HepG2 (cell line): ENCODE data around the gene PPP1R18. TPM values are rescaled to one million over a fixed set of nuclear protein-coding genes. Genes with fewer than 3 reads are reported as not detected.

Source experiments
- ATF7 ChIP-seq, 2 experiments: fragments of 450-650 bp in 1 of 2; sonication (generic) in 1 of 2; formaldehyde crosslinking in 1 of 2; IDR thresholded peaks; 2 replicates each; pipeline versions ENCODE4 v1.4.0 to v1.6.1; 2016 to 2020; ENCODE audit warnings: antibody characterized with exemption in 1 of 2, mild to moderate bottlenecking in 1 of 2, missing genetic modification reagents in 1 of 2
- CREB3 ChIP-seq: sonication (generic); formaldehyde crosslinking; IDR thresholded peaks from 2 replicates; pipeline ENCODE4 v1.5.0; 2020; ENCODE audit warnings: missing genetic modification reagents
- ERF ChIP-seq: IDR thresholded peaks from 2 replicates; pipeline ENCODE4 v1.6.1; 2018; ENCODE audit warnings: missing biosample characterization, missing genetic modification reagents
- SMAD1 ChIP-seq: sonication (generic); formaldehyde crosslinking; IDR thresholded peaks from 2 replicates; pipeline ENCODE4 v1.4.0; 2020; ENCODE audit warnings: missing genetic modification reagents, low read depth, mild to moderate bottlenecking, borderline replicate concordance
- ZFP90 ChIP-seq: sonication (generic); formaldehyde crosslinking; IDR thresholded peaks from 2 replicates; pipeline ENCODE4 v1.8.0; 2022; ENCODE audit warnings: missing genetic modification reagents, mild to moderate bottlenecking, inconsistent platforms, borderline replicate concordance
- ZHX2 ChIP-seq, 2 experiments: sonication (generic) in 1 of 2; formaldehyde crosslinking in 1 of 2; IDR thresholded peaks; 2 replicates each; pipeline versions ENCODE4 v1.6.1 to v1.9.0; 2014 to 2022; ENCODE audit warnings: antibody characterized with exemption in 1 of 2, borderline replicate concordance in 1 of 2, inconsistent platforms in 1 of 2, low read depth in 1 of 2, missing genetic modification reagents in 1 of 2
- ZNF549 ChIP-seq: sonication (generic); formaldehyde crosslinking; IDR thresholded peaks from 2 replicates; pipeline ENCODE4 v1.5.0; 2020; ENCODE audit warnings: missing genetic modification reagents
- ZNF660 ChIP-seq: sonication (generic); formaldehyde crosslinking; IDR thresholded peaks from 2 replicates; pipeline ENCODE4 v1.5.1; 2020; ENCODE audit warnings: mild to moderate bottlenecking, low read depth, missing genetic modification reagents, borderline replicate concordance
- ZNF737 ChIP-seq: sonication (generic); formaldehyde crosslinking; IDR thresholded peaks from 2 replicates; pipeline ENCODE4 v1.5.0; 2020; ENCODE audit warnings: missing genetic modification reagents, mild to moderate bottlenecking, borderline replicate concordance
- polyA plus RNA-seq, 8 experiments: library from polyadenylated mRNA; depleted of rRNA in 3 of 8; stranded (reverse) in 7 of 8; unstranded in 1 of 8; fragments of >200 nt; fragmentation: Illumina TruSeq in 4 of 8; extraction: Trizol in 4 of 8; gene quantifications; 2 replicates each; pipeline versions ENCODE4 v1.2.1 to v1.2.3, GENCODE V29; 2011 to 2016; ENCODE audit warnings: low read depth in 4 of 8, missing spikeins in 1 of 8, mixed read lengths in 1 of 8; ENCODE audit not compliant: insufficient read depth in 1 of 8
- total RNA-seq, 5 experiments: library from RNA; depleted of rRNA; stranded (reverse); fragments of >200 nt; fragmentation: Illumina TruSeq; extraction: Trizol; gene quantifications; 2 replicates each; pipeline ENCODE4 v1.2.3, GENCODE V29; 2016; ENCODE audit warnings: low read depth in 1 of 5
- TF ChIP-seq, protein P1 (sequence below): IDR thresholded peaks from 2 replicates; pipeline ENCODE4 v1.6.1; 2012; ENCODE audit warnings: inconsistent platforms
- TF ChIP-seq, protein P2 (sequence below): fragments of 450-650 bp; IDR thresholded peaks from 2 replicates; pipeline ENCODE4 v1.6.1; 2017
- TF ChIP-seq, protein P3 (sequence below): sonication (generic); formaldehyde crosslinking; IDR thresholded peaks from 2 replicates; pipeline ENCODE4 v1.5.1; 2020; ENCODE audit warnings: mild to moderate bottlenecking, missing genetic modification reagents
- TF ChIP-seq, protein P4 (sequence below): sonication (generic); formaldehyde crosslinking; IDR thresholded peaks from 2 replicates; pipeline ENCODE4 v1.5.1; 2020; ENCODE audit warnings: missing genetic modification reagents, mild to moderate bottlenecking, borderline replicate concordance

Gene PPP1R18
- total and polyA plus RNA-seq, 2 of the 13 experiments (the other 11 are each of a cell fraction or from before 2014, with no cell fraction given) = 4.9 to 9.2 TPM

DNA sequence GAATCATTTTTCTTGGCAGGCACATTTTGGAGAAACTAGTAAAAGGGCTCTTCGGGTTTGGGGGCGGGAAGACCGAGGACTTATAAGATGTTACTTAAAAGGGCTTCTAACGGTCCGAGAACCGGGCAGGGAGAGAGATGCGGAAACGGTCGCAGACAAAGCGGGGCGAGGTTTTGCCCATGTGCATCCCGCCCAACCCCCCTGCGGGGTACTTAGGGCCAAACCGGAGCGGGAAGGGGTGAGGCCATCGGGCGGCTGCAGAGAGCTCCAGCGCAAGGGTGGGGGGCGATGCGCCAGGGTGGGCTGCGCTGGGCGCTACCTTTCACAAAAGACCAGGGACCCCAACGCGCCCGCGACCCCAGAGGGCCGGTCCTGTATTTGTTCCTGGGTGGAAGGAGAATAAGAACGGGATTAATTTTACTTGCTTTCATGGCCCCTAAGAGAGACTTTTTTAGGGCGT is 34.3 kb upstream of the PPP1R18 start (continued):
- TF ChIP-seq, protein P1, sequence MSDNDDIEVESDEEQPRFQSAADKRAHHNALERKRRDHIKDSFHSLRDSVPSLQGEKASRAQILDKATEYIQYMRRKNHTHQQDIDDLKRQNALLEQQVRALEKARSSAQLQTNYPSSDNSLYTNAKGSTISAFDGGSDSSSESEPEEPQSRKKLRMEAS = peak; percentile 56; the same call in 1 of the 2 replicates
- TF ChIP-seq SMAD1 (CRISPR knock-in tag) (no peak), ZFP90 (CRISPR knock-in tag) (peak; percentile 54; the same call in 1 of the 2 replicates), ZNF737 (CRISPR knock-in tag) (no peak), CREB3 (CRISPR knock-in tag) (0 out of 2 replicates have a peak, but pooled peaks have one; percentile 13), ZNF549 (CRISPR knock-in tag) (no peak), ATF7 (IDR thresholded peaks at IDR 0.05) (no peak), ATF7 (CRISPR knock-in tag; IDR thresholded peaks at IDR 0.05) (0 out of 2 replicates have a peak, but pooled peaks have one; percentile 25), ZHX2 (IDR thresholded peaks at IDR 0.05; ENCODE audit: low read depth) (no peak), ZHX2 (CRISPR knock-in tag; IDR thresholded peaks at IDR 0.05; ENCODE audit: borderline replicate concordance) (no peak), ZNF660 (no peak), ERF (CRISPR knock-in tag) (no peak)
- TF ChIP-seq, protein P2, sequence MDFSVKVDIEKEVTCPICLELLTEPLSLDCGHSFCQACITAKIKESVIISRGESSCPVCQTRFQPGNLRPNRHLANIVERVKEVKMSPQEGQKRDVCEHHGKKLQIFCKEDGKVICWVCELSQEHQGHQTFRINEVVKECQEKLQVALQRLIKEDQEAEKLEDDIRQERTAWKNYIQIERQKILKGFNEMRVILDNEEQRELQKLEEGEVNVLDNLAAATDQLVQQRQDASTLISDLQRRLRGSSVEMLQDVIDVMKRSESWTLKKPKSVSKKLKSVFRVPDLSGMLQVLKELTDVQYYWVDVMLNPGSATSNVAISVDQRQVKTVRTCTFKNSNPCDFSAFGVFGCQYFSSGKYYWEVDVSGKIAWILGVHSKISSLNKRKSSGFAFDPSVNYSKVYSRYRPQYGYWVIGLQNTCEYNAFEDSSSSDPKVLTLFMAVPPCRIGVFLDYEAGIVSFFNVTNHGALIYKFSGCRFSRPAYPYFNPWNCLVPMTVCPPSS = no peak
- TF ChIP-seq, protein P3, sequence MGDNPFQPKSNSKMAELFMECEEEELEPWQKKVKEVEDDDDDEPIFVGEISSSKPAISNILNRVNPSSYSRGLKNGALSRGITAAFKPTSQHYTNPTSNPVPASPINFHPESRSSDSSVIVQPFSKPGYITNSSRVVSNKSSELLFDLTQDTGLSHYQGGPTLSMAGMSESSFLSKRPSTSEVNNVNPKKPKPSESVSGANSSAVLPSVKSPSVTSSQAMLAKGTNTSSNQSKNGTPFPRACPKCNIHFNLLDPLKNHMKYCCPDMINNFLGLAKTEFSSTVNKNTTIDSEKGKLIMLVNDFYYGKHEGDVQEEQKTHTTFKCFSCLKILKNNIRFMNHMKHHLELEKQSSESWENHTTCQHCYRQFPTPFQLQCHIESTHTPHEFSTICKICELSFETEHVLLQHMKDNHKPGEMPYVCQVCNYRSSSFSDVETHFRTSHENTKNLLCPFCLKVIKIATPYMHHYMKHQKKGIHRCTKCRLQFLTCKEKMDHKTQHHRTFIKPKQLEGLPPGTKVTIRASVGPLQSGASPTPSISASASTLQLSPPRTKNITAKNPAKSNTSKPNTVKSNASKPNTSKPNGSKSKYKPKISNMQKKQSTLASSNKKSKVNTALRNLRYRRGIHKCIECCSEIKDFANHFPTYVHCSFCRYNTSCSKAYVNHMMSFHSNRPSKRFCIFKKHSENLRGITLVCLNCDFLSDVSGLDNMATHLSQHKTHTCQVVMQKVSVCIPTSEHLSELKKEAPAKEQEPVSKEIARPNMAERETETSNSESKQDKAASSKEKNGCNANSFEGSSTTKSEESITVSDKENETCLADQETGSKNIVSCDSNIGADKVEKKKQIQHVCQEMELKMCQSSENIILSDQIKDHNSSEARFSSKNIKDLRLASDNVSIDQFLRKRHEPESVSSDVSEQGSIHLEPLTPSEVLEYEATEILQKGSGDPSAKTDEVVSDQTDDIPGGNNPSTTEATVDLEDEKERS (CRISPR knock-in tag) = no peak
- TF ChIP-seq, protein P4, sequence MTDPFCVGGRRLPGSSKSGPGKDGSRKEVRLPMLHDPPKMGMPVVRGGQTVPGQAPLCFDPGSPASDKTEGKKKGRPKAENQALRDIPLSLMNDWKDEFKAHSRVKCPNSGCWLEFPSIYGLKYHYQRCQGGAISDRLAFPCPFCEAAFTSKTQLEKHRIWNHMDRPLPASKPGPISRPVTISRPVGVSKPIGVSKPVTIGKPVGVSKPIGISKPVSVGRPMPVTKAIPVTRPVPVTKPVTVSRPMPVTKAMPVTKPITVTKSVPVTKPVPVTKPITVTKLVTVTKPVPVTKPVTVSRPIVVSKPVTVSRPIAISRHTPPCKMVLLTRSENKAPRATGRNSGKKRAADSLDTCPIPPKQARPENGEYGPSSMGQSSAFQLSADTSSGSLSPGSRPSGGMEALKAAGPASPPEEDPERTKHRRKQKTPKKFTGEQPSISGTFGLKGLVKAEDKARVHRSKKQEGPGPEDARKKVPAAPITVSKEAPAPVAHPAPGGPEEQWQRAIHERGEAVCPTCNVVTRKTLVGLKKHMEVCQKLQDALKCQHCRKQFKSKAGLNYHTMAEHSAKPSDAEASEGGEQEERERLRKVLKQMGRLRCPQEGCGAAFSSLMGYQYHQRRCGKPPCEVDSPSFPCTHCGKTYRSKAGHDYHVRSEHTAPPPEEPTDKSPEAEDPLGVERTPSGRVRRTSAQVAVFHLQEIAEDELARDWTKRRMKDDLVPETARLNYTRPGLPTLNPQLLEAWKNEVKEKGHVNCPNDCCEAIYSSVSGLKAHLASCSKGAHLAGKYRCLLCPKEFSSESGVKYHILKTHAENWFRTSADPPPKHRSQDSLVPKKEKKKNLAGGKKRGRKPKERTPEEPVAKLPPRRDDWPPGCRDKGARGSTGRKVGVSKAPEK (CRISPR knock-in tag) = no peak
